Sigmoid colon (tissue), 7 donors: ENCODE data around the gene KCTD17. TPM values are rescaled to one million over a fixed set of nuclear protein-coding genes. Genes with fewer than 3 reads are reported as not detected.

Experiments used
- DNase-seq: peaks from one replicate; pipeline ENCODE4 v3.0.0-alpha.2; 2019
- H3K27ac ChIP-seq, 4 donors: fragments of 200-600 bp; sonication (generic); one replicate each; pipeline ENCODE4 v1.5.1; 2016 to 2019; ENCODE audit warnings: mild to moderate bottlenecking in 1 of 4
- H3K27me3 ChIP-seq, 3 donors: fragments of 200-600 bp; sonication (generic); one replicate each; pipeline ENCODE4 v1.5.1; 2019; ENCODE audit warnings: mild to moderate bottlenecking in 1 of 3
- H3K36me3 ChIP-seq, 4 donors: fragments of 200-600 bp; sonication (generic); one replicate each; pipeline ENCODE4 v1.5.1; 2016 to 2019
- H3K4me1 ChIP-seq, 4 donors: fragments of 200-600 bp; sonication (generic); one replicate each; pipeline ENCODE4 v1.5.1; 2017 to 2019
- H3K4me3 ChIP-seq, 4 donors: fragments of 200-600 bp; sonication (generic); one replicate each; pipeline ENCODE4 v1.5.1; 2017 to 2019; ENCODE audit warnings: mild to moderate bottlenecking in 2 of 4, moderate library complexity in 1 of 4
- H3K9me3 ChIP-seq, 4 donors: fragments of 200-600 bp in 3 of 4; sonication (generic) in 3 of 4; one replicate each; pipeline versions ENCODE4 v1.5.1 to v1.6.1; 2013 to 2019
- CTCF ChIP-seq, 4 experiments: fragments of 450-650 bp in 3 of 4; fragments of 200-600 bp in 1 of 4; IDR thresholded peaks; one replicate each; pipeline ENCODE4 v1.5.1; 2016 to 2019; ENCODE audit warnings: antibody characterized with exemption in 4 of 4, mild to moderate bottlenecking in 3 of 4, moderate library complexity in 2 of 4
- EP300 ChIP-seq, 4 donors: sonication (generic); formaldehyde crosslinking; IDR thresholded peaks; one replicate each; pipeline ENCODE4 v1.6.1; 2017; ENCODE audit warnings: antibody characterized with exemption in 4 of 4
- POLR2A ChIP-seq, 2 donors: fragments of 450-650 bp; IDR thresholded peaks; one replicate each; pipeline ENCODE4 v1.6.1; 2016; ENCODE audit warnings: antibody characterized with exemption in 2 of 2, mild to moderate bottlenecking in 2 of 2, moderate library complexity in 2 of 2
- POLR2AphosphoS5 ChIP-seq, 4 donors: sonication (generic); formaldehyde crosslinking; IDR thresholded peaks; one replicate each; pipeline ENCODE4 v1.6.1; 2017; ENCODE audit warnings: antibody characterized with exemption in 4 of 4
- WGBS, 2 donors: extraction: QIAGEN DNeasy Blood & Tissue Kit; methylation state at CpG; one replicate each; pipeline ENCODE4 v1.1.7; 2013; 5-methylcytosine and 5-hydroxymethylcytosine counted together
- intact Hi-C: fragments of 100-400 bp; cut with DNase I; formaldehyde crosslinking; loops from one replicate; pipeline ENCODE4 v1.15.1; 2023
- polyA plus RNA-seq, 3 donors: library from polyadenylated mRNA; stranded (reverse); fragments of 200-250 nt; gene quantifications; one replicate each; pipeline ENCODE4 v1.2.3, GENCODE V29; 2013
- total RNA-seq, 4 donors: library from RNA; depleted of rRNA; stranded (reverse); fragments of >200 nt; gene quantifications; one replicate each; pipeline ENCODE4 v1.1.0, GENCODE V29; 2016
- donor health status: healthy with polysubstance abuse.
- donor health status: Bipolar disorder and iron deficiency.
- donor health status: healthy.

Gene KCTD17
- total and polyA plus RNA-seq, 7 donors, result 17.8 to 55.5 (median 30.1) TPM

DNA sequence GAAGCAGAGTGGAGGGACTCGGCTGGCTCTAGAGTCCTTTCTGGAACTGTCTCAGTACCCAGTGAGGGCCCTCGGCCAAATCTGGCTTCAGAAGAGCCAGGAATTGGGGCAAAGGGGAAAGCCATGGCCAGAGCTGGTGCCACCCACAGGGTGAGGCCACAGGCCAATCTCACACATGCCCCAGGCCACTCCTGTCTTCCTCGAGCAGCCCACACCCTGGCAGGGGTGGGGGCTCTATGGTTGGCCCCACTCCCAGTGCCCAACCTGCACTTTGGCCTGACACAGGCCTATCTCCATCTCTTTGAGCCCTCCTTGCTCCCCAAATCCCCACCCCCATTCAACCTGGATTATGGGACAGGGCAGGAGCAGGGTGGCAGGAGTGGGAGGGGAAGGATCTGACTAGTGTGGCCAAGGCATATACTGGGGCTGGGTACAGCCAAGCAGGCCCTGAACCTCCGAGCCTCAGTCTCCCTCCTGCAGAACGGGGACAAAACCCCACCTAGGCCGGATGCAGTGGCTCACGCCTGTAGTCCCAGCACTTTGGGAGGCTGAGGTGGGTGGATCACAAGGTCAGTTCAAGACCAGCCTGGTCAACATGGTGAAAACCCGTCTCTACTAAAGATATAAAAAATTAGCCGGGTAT is 39.2 kb upstream of the KCTD17 start:
- H3K27ac ChIP-seq, result peak overlapping the region in 1 of 4 donors; percentile 46

GRCh38 chr22:37012956-37013355 is 38.6 kb upstream of the KCTD17 start:
- H3K27me3 ChIP-seq, result no peaks in the 10 kb centered on the region
- intact Hi-C loops, result no loop called here
- no peaks in the 10 kb centered on the region for H3K9me3 ChIP-seq
- no peaks in the 10 kb centered on the region for H3K36me3 ChIP-seq
- no peak for DNase-seq
- H3K4me1 ChIP-seq, result peaks cover 0 to 30% (median 20%) of the 10 kb centered on the region in 4 donors
- TF ChIP-seq CTCF (IDR thresholded peaks at IDR 0.05) (no peak), POLR2AphosphoS5 (IDR thresholded peaks at IDR 0.05) (no peak), EP300 (IDR thresholded peaks at IDR 0.05) (no peak), POLR2A (IDR thresholded peaks at IDR 0.05) (no peak)
- H3K27ac ChIP-seq, result no peak overlapping the region
- no peak overlapping the region for H3K4me3 ChIP-seq
- WGBS, 2 donors, result 28 to 76% methylated on average over 10 of the region's 10 CpGs

More for the DNA sequence above, 39.2 kb upstream of the KCTD17 start:
- no peak for DNase-seq
- WGBS, 2 donors, result 25 to 78% methylated on average over 9 of the region's 9 CpGs
- no peaks in the 10 kb centered on the region for H3K9me3 ChIP-seq
- intact Hi-C loops, result no loop called here
- H3K4me1 ChIP-seq, result peaks cover 0 to 24% (median 14%) of the 10 kb centered on the region in 4 donors
- no peak overlapping the region for H3K4me3 ChIP-seq
- no peaks in the 10 kb centered on the region for H3K27me3 ChIP-seq
- H3K36me3 ChIP-seq, result no peaks in the 10 kb centered on the region
- no peak for TF ChIP-seq EP300 (IDR thresholded peaks at IDR 0.05)
- no peak for TF ChIP-seq POLR2AphosphoS5 (IDR thresholded peaks at IDR 0.05)
- TF ChIP-seq CTCF (IDR thresholded peaks at IDR 0.05), result no peak
- TF ChIP-seq POLR2A (IDR thresholded peaks at IDR 0.05), result no peak

- WGBS, 2 donors, result 72 to 80% methylated on average over 4 of the region's 4 CpGs
- intact Hi-C loops, result no loop called here
- H3K9me3 ChIP-seq, result no peaks in the 10 kb centered on the region
- H3K4me1 ChIP-seq, result peaks cover 0 to 38% (median 27%) of the 10 kb centered on the region in 4 donors
- no peak overlapping the region for H3K4me3 ChIP-seq
- DNase-seq, result no peak
- H3K36me3 ChIP-seq, result no peaks in the 10 kb centered on the region
- no peaks in the 10 kb centered on the region for H3K27me3 ChIP-seq
- TF ChIP-seq POLR2A (IDR thresholded peaks at IDR 0.05) (no peak), CTCF (IDR thresholded peaks at IDR 0.05) (no peak), EP300 (IDR thresholded peaks at IDR 0.05) (no peak), POLR2AphosphoS5 (IDR thresholded peaks at IDR 0.05) (no peak)
- no peak overlapping the region for H3K27ac ChIP-seq
Measured at GRCh38 chr22:37014415-37014806, 37.1 kb upstream of the KCTD17 start.

DNA sequence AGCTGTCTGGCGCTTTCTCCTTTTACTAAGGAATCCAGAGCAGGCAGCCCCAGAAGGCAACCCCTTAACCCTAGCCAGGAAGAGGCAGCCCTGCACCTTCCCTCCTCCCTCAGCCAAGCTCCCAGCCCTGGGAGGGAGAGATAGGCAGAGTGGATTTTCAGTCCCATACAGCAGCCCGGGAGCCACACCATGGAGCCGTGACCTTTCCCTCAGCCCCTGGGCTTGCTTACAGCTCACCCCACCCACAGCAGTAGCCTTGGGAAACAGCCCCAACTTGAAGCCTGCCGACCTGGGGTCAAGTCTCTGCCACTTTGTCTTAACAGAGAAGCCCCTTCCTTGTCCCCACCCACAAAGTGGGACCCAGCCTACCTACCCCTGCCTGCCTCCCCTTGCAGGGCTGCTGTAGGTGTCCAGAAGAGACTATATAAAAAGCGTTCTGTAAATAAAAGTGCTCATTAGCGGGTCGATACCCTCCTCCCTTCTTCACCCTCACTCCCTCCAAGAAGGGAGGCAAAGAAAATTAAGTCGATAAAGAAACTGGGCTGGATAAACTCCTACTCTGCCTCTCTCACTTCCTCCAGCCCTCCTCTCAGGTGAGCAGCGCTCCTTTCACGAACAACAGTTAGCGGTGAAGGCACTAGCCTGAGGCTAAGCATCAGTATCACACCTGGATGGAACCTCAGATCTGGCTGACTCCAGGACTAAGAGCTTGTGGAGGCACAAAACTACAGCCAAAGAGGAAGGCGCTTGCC is 36.5 kb upstream of the KCTD17 start:
- no peak for DNase-seq
- H3K27ac ChIP-seq, result peak overlapping the region in 1 of 4 donors; percentile 29
- no peaks in the 10 kb centered on the region for H3K36me3 ChIP-seq
- intact Hi-C loops, result loop anchor here (5.0 kb wide), 2 partner anchors 38 to 238 kb away; partner anchors contain the start of gene IFT27
- TF ChIP-seq EP300 (IDR thresholded peaks at IDR 0.05) (no peak), POLR2A (IDR thresholded peaks at IDR 0.05) (no peak), CTCF (IDR thresholded peaks at IDR 0.05) (no peak), POLR2AphosphoS5 (IDR thresholded peaks at IDR 0.05) (no peak)
- no peaks in the 10 kb centered on the region for H3K9me3 ChIP-seq
- no peak overlapping the region for H3K4me3 ChIP-seq
- H3K4me1 ChIP-seq, result peaks cover 0 to 38% (median 27%) of the 10 kb centered on the region in 4 donors
- WGBS, 2 donors, result 20 to 70% methylated on average over 12 of the region's 12 CpGs
- no peaks in the 10 kb centered on the region for H3K27me3 ChIP-seq
